Esophagus muscularis mucosa (tissue), 4 donors: ENCODE measurements around the gene NECTIN2. TPM values are rescaled to one million over a fixed set of nuclear protein-coding genes. Genes with fewer than 3 reads are reported as not detected.
"Not testable (repeated sequence)": the region's sequence is repeated elsewhere in the genome, so short reads cannot be mapped to it uniquely, and the experiment has no call there.

ENCODE experiments used
- DNase-seq: peaks from one replicate; pipeline ENCODE4 v3.0.0-alpha.2; 2017; ENCODE audit errors: extremely low spot score
- H3K27ac ChIP-seq, 4 donors: fragments of 200-600 bp; sonication (generic); replicated peaks in 1 of 4; 1 replicate in 3 of 4; 2 replicates in 1 of 4; pipeline ENCODE4 v1.5.1; 2016 to 2019; ENCODE audit warnings: mild to moderate bottlenecking in 1 of 4
- H3K27me3 ChIP-seq, 4 donors: fragments of 200-600 bp; sonication (generic); one replicate each; pipeline versions ENCODE4 v1.5.1 to v1.6.0; 2016 to 2019
- H3K36me3 ChIP-seq, 4 donors: fragments of 200-600 bp; sonication (generic); one replicate each; pipeline ENCODE4 v1.5.1; 2016 to 2019
- H3K4me1 ChIP-seq, 4 donors: fragments of 200-600 bp; sonication (generic); one replicate each; pipeline ENCODE4 v1.5.1; 2016 to 2019
- H3K4me3 ChIP-seq, 4 donors: fragments of 200-600 bp; sonication (generic); 1 replicate in 2 of 4; 2 replicates in 2 of 4; pipeline ENCODE4 v1.5.1; 2016 to 2019; ENCODE audit warnings: mild to moderate bottlenecking in 4 of 4, moderate library complexity in 1 of 4
- H3K9me3 ChIP-seq, 4 donors: fragments of 200-600 bp; sonication (generic); 1 replicate in 3 of 4; 2 replicates in 1 of 4; pipeline ENCODE4 v1.5.1; 2016 to 2019
- CTCF ChIP-seq, 3 experiments: fragments of 200-600 bp in 2 of 3; fragments of 450-650 bp in 1 of 3; sonication (generic) in 2 of 3; IDR thresholded peaks; one replicate each; pipeline ENCODE4 v1.5.1; 2017 to 2019; ENCODE audit warnings: antibody characterized with exemption in 3 of 3, mild to moderate bottlenecking in 2 of 3, moderate library complexity in 1 of 3
- EP300 ChIP-seq: sonication (generic); formaldehyde crosslinking; IDR thresholded peaks from one replicate; pipeline ENCODE4 v1.6.1; 2017; ENCODE audit warnings: antibody characterized with exemption
- POLR2A ChIP-seq: fragments of 450-650 bp; IDR thresholded peaks from one replicate; pipeline ENCODE4 v1.6.1; 2017; ENCODE audit warnings: antibody characterized with exemption, moderate library complexity, mild to moderate bottlenecking, low read depth
- POLR2AphosphoS5 ChIP-seq, 2 donors: sonication (generic); formaldehyde crosslinking; IDR thresholded peaks; one replicate each; pipeline ENCODE4 v1.6.1; 2017; ENCODE audit warnings: antibody characterized with exemption in 2 of 2
- WGBS: methylation state at CpG from one replicate; pipeline ENCODE4 v1.1.5; 2018; 5-methylcytosine and 5-hydroxymethylcytosine counted together
- intact Hi-C: fragments of 100-400 bp; cut with DNase I; formaldehyde crosslinking; loops from one replicate; pipeline ENCODE4 v1.15.1; 2023
- total RNA-seq, 4 donors: library from RNA; depleted of rRNA; stranded (reverse); fragments of >200 nt; gene quantifications; one replicate each; pipeline versions ENCODE4 v1.1.0 to v1.2.1, GENCODE V29; 2016

The NECTIN2 gene
- total RNA-seq, 4 donors from 2014 or later: 34.5 to 72.4 (median 60.1) TPM

GRCh38 chr19:44822177-44822576 is 23.9 kb upstream of the NECTIN2 start:
- 67% methylated on average over 11 of the region's 11 CpGs for WGBS
- intact Hi-C loops: no loop called here
- no peak for DNase-seq
- TF ChIP-seq POLR2AphosphoS5 (IDR thresholded peaks at IDR 0.05): no peak
- no peak for TF ChIP-seq POLR2A
- peaks cover 0 to 26% (median 0%) of the 10 kb centered on the region in 4 donors for H3K27me3 ChIP-seq
- no peak overlapping the region for H3K4me3 ChIP-seq
- H3K4me1 ChIP-seq: peaks cover 14 to 23% (median 18%) of the 10 kb centered on the region in 4 donors
- peak overlapping the region in 2 of 4 donors; percentile 35 to 57 for H3K27ac ChIP-seq
- H3K9me3 ChIP-seq: no peaks in the 10 kb centered on the region
- H3K36me3 ChIP-seq: peaks cover 0 to 18% (median 5%) of the 10 kb centered on the region in 4 donors

GRCh38 chr19:44822670-44823372 is 23.3 kb upstream of the NECTIN2 start:
- intact Hi-C loops: no loop called here
- H3K4me3 ChIP-seq: no peak overlapping the region
- no peak for TF ChIP-seq CTCF (IDR thresholded peaks at IDR 0.05)
- TF ChIP-seq POLR2A: no peak
- TF ChIP-seq EP300: no peak
- no peak for TF ChIP-seq POLR2AphosphoS5 (IDR thresholded peaks at IDR 0.05)
- no peaks in the 10 kb centered on the region for H3K9me3 ChIP-seq
- H3K36me3 ChIP-seq: peaks cover 0 to 18% (median 5%) of the 10 kb centered on the region in 4 donors
- no peak overlapping the region for H3K27ac ChIP-seq
- H3K27me3 ChIP-seq: peaks cover 0 to 26% (median 0%) of the 10 kb centered on the region in 4 donors
- 67% methylated on average over 10 of the region's 10 CpGs for WGBS
- DNase-seq: no peak
- H3K4me1 ChIP-seq: peaks cover 14 to 23% (median 18%) of the 10 kb centered on the region in 4 donors

GRCh38 chr19:44823373-44823698 is 22.8 kb upstream of the NECTIN2 start:
- no peak overlapping the region for H3K27ac ChIP-seq
- no peak for DNase-seq

GRCh38 chr19:44824761-44825160 is 21.3 kb upstream of the NECTIN2 start:
- intact Hi-C loops: no loop called here
- TF ChIP-seq EP300 (no peak), CTCF (IDR thresholded peaks at IDR 0.05) (no peak), POLR2A (no peak), POLR2AphosphoS5 (IDR thresholded peaks at IDR 0.05) (no peak)

More at GRCh38 chr19:44823373-44823698, 22.8 kb upstream of the NECTIN2 start:
- Histone ChIP-seq H3K4me3 (no peak overlapping the region), H3K36me3 (peaks cover 0 to 15% (median 5%) of the 10 kb centered on the region in 4 donors), H3K9me3 (no peaks in the 10 kb centered on the region), H3K4me1 (peaks cover 14 to 23% (median 18%) of the 10 kb centered on the region in 4 donors), H3K27me3 (peaks cover 0 to 24% (median 0%) of the 10 kb centered on the region in 4 donors)
- no peak for TF ChIP-seq EP300
- no peak for TF ChIP-seq POLR2A
- no peak for TF ChIP-seq POLR2AphosphoS5 (IDR thresholded peaks at IDR 0.05)
- TF ChIP-seq CTCF (IDR thresholded peaks at IDR 0.05): no peak
- WGBS: 58% methylated on average over 4 of the region's 4 CpGs
- intact Hi-C loops: no loop called here

GRCh38 chr19:44832875-44833274 is 13.2 kb upstream of the NECTIN2 start:
- H3K36me3 ChIP-seq, H3K27ac ChIP-seq, intact Hi-C loops, H3K4me3 ChIP-seq, H3K9me3 ChIP-seq, H3K4me1 ChIP-seq, DNase-seq: not testable (repeated sequence)
- WGBS: 68% methylated on average over 6 of the region's 6 CpGs
- peaks cover 0 to 14% (median 0%) of the 10 kb centered on the region in 4 donors for H3K27me3 ChIP-seq

More at GRCh38 chr19:44824761-44825160, 21.3 kb upstream of the NECTIN2 start:
- Histone ChIP-seq H3K4me1 (peaks cover 14 to 23% (median 18%) of the 10 kb centered on the region in 4 donors), H3K36me3 (peaks cover 0 to under 1% (median 0%) of the 10 kb centered on the region in 4 donors), H3K9me3 (no peaks in the 10 kb centered on the region), H3K27me3 (peaks cover 0 to 13% (median 0%) of the 10 kb centered on the region in 4 donors), H3K27ac (no peak overlapping the region), H3K4me3 (no peak overlapping the region)
- no peak for DNase-seq
- WGBS: 89% methylated on average over 3 of the region's 4 CpGs

- intact Hi-C loops, H3K36me3 ChIP-seq, DNase-seq, H3K27ac ChIP-seq, H3K4me3 ChIP-seq, H3K9me3 ChIP-seq, H3K4me1 ChIP-seq: not testable (repeated sequence)
- peaks cover 0 to 14% (median 0%) of the 10 kb centered on the region in 4 donors for H3K27me3 ChIP-seq
- WGBS: 81% methylated on average over 8 of the region's 8 CpGs
These were observed 11.7 kb upstream of the NECTIN2 start for GRCh38 chr19:44834399-44834798.
